Right lobe of liver (tissue), 6 donors: ENCODE measurements around the gene RHBG. TPM values are rescaled to one million over a fixed set of nuclear protein-coding genes. Genes with fewer than 3 reads are reported as not detected.

Source experiments
- ATAC-seq, 4 donors: fragments of 200-7000 bp; cut with Tn5 transposase; one replicate each; pipeline ENCODE4 v1.9.1; 2020; ENCODE audit warnings: mild to moderate bottlenecking in 4 of 4, moderate library complexity in 4 of 4
- DNase-seq, 3 donors: peaks; one replicate each; pipeline ENCODE4 v3.0.0-alpha.2; 2020
- H3K27ac ChIP-seq, 3 donors: fragments of 200-600 bp; one replicate each; pipeline ENCODE4 v1.8.0; 2022
- H3K27me3 ChIP-seq, 2 donors: fragments of 200-600 bp; one replicate each; pipeline ENCODE4 v1.8.0; 2022
- H3K36me3 ChIP-seq, 4 donors: fragments of 200-600 bp; sonication (generic) in 1 of 4; one replicate each; pipeline versions ENCODE4 v1.5.1 to v1.8.0; 2017 to 2022; ENCODE audit warnings: control low read depth in 1 of 4
- H3K4me1 ChIP-seq, 4 donors: fragments of 200-600 bp; sonication (generic) in 1 of 4; one replicate each; pipeline versions ENCODE4 v1.5.1 to v1.8.0; 2017 to 2022; ENCODE audit warnings: control low read depth in 1 of 4
- H3K4me3 ChIP-seq, 3 donors: fragments of 200-600 bp; one replicate each; pipeline ENCODE4 v1.8.0; 2022
- H3K9me3 ChIP-seq, 4 donors: fragments of 200-600 bp; sonication (generic) in 1 of 4; one replicate each; pipeline versions ENCODE4 v1.5.1 to v1.8.0; 2017 to 2022; ENCODE audit warnings: control low read depth in 1 of 4
- POLR2A ChIP-seq: fragments of 450-650 bp; IDR thresholded peaks from one replicate; pipeline ENCODE4 v1.6.1; 2017; ENCODE audit warnings: antibody characterized with exemption, mild to moderate bottlenecking
- WGBS: methylation state at CpG from one replicate; pipeline ENCODE4 v1.1.6; 2018; ENCODE audit warnings: low coverage, low lambda C conversion rate; ENCODE audit not compliant: insufficient coverage; ENCODE audit errors: missing lambda C conversion rate; 5-methylcytosine and 5-hydroxymethylcytosine counted together
- intact Hi-C, 2 donors: fragments of 100-400 bp; cut with DNase I; formaldehyde crosslinking; loops; one replicate each; pipeline versions ENCODE4 v1.11.2 to v1.14.1; 2022
- total RNA-seq, 6 experiments: library from RNA; depleted of rRNA in 2 of 6; stranded (reverse); fragments of >200 nt in 2 of 6; fragmentation: NEBNext Ultra II Directional in 3 of 6; extraction: Animal tissue kit (Norgen Biotek cat#: 25700) in 3 of 6; gene quantifications; one replicate each; pipeline versions ENCODE4 v1.1.0 to v1.2.4, GENCODE V29; 2016 to 2023
- TF ChIP-seq, protein P1 (sequence below), 4 donors: fragments of 200-600 bp in 3 of 4; fragments of 450-650 bp in 1 of 4; IDR thresholded peaks; one replicate each; pipeline versions ENCODE4 v1.5.1 to v1.8.0; 2016 to 2022; ENCODE audit warnings: antibody characterized with exemption in 4 of 4, mild to moderate bottlenecking in 2 of 4
- donor health status: DM: no; HTN: yes; CAD: no.
- donor health status: DM: no; HTN: no; CAD: no.
- donor health status: DM: no; HTN: no; CAD: no.
- donor health status: DM: no; HTN: yes; CAD: no.
- donor health status: DM: no; HTN: yes; CAD: no.

Gene RHBG
- total RNA-seq, 6 experiments from 2014 or later: 0.42 to 1.6 (median 1.1) TPM; not detected in 2

DNA sequence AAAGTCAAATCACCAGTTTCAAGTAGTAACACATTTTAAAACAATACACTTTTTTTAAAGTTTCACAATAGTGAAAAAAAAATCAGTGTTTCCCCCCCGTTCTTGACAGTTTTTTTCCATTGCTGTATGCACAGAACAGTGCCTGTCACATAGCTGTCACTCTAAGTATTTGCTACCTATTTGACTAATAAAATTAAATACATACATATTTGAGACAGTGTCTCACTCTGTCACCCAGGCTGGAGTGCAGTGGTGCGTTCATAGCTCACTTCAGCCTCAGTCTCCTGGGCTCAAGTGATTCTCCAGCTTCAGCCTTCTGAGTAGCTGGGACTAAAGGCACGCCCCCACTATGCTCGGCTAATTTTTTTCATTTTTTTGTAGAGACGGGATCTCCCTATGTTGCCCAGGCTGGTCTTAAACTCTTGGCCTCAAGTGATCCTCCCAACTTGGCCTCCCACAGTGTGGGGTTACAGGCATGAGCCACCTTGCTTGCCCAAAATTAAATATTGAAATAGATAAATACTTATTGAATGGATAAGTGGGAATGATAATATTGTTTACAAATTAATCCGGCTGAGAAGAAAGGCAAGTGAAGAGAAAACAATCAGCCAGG lies 12.6 kb upstream of the RHBG start:
- no peak for ATAC-seq
- Histone ChIP-seq H3K36me3 (no peaks in the 10 kb centered on the region), H3K9me3 (no peaks in the 10 kb centered on the region), H3K27ac (no peak overlapping the region), H3K27me3 (no peaks in the 10 kb centered on the region), H3K4me1 (peaks cover 0 to 8% (median 0%) of the 10 kb centered on the region in 4 donors), H3K4me3 (no peak overlapping the region)
- DNase-seq: no peak
- TF ChIP-seq, protein P1, sequence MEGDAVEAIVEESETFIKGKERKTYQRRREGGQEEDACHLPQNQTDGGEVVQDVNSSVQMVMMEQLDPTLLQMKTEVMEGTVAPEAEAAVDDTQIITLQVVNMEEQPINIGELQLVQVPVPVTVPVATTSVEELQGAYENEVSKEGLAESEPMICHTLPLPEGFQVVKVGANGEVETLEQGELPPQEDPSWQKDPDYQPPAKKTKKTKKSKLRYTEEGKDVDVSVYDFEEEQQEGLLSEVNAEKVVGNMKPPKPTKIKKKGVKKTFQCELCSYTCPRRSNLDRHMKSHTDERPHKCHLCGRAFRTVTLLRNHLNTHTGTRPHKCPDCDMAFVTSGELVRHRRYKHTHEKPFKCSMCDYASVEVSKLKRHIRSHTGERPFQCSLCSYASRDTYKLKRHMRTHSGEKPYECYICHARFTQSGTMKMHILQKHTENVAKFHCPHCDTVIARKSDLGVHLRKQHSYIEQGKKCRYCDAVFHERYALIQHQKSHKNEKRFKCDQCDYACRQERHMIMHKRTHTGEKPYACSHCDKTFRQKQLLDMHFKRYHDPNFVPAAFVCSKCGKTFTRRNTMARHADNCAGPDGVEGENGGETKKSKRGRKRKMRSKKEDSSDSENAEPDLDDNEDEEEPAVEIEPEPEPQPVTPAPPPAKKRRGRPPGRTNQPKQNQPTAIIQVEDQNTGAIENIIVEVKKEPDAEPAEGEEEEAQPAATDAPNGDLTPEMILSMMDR (IDR thresholded peaks at IDR 0.05): no peak
- intact Hi-C loops: no loop called here
- 25% methylated on average over 6 of the region's 6 CpGs for WGBS

DNA sequence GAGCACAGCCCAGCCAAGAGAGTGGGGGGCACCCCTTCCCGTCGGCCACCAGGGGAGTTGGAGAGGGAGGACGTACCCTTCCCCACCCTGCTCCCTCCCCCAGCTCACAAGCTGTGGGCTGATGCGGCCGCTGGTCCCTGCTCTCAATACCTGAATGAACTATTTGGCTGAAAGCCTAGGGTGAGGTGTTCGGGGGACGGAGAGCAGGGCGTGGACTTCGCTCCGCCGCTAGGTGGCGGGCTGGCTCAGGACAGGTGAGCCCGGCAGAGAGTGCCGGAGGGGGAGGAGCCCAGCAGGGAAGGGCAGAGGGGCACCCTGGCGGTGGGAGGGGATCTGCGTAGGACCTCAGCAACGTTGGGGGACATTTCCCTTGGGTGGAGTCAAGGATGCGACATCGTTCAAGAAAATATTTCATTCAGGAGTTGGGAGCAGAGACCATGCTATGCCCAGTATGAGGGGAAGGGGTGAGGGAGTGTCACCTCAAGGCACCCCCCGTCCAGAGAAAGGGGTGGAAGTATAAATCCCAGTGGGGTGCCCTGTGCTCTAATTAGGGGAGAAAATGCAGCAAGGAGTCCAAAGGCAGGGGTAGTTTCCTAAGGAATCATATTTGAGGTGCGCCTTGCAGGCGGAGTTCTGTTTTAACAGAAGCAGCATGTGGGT lies 12.0 kb upstream of the RHBG start:
- ATAC-seq (peak; percentile 98 to 99 (median 98)), DNase-seq (peak; percentile 74 to 83 (median 82))
- TF ChIP-seq, protein P1 (IDR thresholded peaks at IDR 0.05): peak; percentile 52 to 98 (median 80)
- TF ChIP-seq POLR2A: no peak
- Histone ChIP-seq H3K36me3 (no peaks in the 10 kb centered on the region), H3K27me3 (no peaks in the 10 kb centered on the region), H3K4me1 (peaks cover 0 to 8% (median 0%) of the 10 kb centered on the region in 4 donors), H3K4me3 (no peak overlapping the region), H3K27ac (no peak overlapping the region), H3K9me3 (no peaks in the 10 kb centered on the region)
- 21% methylated on average over 11 of the region's 22 CpGs for WGBS
- intact Hi-C loops: no loop called here

DNA sequence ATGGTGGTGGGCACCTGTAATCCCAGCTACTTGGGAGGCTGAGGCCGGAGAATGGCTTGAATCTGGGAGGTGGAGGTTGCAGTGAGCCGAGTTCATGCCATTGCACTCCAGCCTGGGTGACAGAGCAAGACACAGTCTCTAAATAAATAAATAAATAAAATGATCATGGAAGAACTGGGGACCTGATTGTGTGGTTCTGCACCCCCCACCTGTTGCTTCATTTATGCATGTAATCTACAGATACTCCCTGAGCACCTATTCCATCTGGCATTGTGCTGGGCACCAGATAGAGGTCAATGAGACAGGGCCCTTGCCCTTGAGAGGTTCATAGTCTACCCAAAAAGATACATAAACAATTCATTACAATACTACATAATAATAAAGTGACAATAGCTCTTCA lies 11.0 kb upstream of the RHBG start:
- no peak overlapping the region for H3K27ac ChIP-seq
- 100% methylated on average over 2 of the region's 2 CpGs for WGBS
- H3K4me3 ChIP-seq: no peak overlapping the region
- TF ChIP-seq, protein P1 (IDR thresholded peaks at IDR 0.05): no peak
- TF ChIP-seq POLR2A: no peak
- intact Hi-C loops: no loop called here
- no peak for DNase-seq
- no peak for ATAC-seq
- peaks cover 0 to 8% (median 0%) of the 10 kb centered on the region in 4 donors for H3K4me1 ChIP-seq
- no peaks in the 10 kb centered on the region for H3K9me3 ChIP-seq
- no peaks in the 10 kb centered on the region for H3K36me3 ChIP-seq
- no peaks in the 10 kb centered on the region for H3K27me3 ChIP-seq

DNA sequence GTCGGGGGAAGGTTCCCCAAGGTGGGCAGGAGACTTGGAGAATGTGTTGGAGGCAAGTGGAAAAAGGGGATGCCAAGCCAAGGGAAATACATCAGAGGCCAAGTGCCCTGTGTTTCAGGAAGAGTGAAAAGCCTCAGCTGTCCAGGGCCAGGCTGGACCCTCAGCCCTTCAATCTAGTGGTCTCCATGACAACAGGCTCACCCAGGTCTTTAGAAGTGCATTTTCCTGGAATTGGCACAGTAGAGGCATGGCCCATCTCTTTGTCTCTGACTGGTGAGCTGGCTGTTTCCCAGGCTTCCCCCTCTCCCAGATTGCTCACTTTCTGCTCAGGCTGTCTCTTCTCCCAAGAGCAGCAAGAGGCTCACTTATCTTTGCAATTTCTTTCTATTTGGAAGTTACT lies 10.4 kb upstream of the RHBG start:
- no peak overlapping the region for H3K27ac ChIP-seq
- ATAC-seq (no peak), DNase-seq (no peak)
- TF ChIP-seq POLR2A: no peak
- TF ChIP-seq, protein P1 (IDR thresholded peaks at IDR 0.05): no peak
- peaks cover 0 to 8% (median 0%) of the 10 kb centered on the region in 4 donors for H3K4me1 ChIP-seq
- H3K27me3 ChIP-seq: no peaks in the 10 kb centered on the region
- intact Hi-C loops: no loop called here
- H3K36me3 ChIP-seq: no peaks in the 10 kb centered on the region
- 83% methylated on average over 1 of the region's 1 CpG for WGBS
- H3K9me3 ChIP-seq: no peaks in the 10 kb centered on the region
- no peak overlapping the region for H3K4me3 ChIP-seq
